ENCODE data around the gene ATP1A3.
A peak's percentile ranks its signal among the peaks of the same experiment; 100 is the strongest.
"Not testable (repeated sequence)": the region's sequence is repeated elsewhere in the genome, so short reads cannot be mapped to it uniquely, and the experiment has no call there.

The ATP1A3 gene

GRCh38 chr19:42010245-42011126 lies 16.5 kb upstream of the ATP1A3 start:
- no peak for DNase-seq

- DNase-seq: no peak
These were observed 12.5 kb upstream of the ATP1A3 start for GRCh38 chr19:42006569-42006968.

DNA sequence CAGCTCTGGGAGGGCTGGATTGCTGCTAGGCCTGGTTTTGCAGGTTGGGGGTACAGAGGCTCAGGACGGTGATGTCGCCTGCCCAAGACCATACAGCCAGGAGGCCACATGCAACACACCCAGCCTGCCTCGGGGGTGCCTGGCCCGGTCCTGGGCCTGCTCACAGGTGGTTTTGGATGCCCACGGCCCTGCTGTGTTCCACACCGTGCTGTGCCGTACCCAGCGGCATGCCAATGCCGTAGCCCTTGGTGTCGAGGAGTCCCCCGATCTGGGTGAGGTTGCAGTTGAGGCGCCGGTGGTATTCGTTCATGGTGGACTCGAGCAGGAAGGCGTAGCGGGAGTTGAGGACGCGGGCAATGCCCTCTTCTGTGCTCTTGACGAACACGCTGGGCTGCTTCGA lies 11.5 kb upstream of the ATP1A3 start:
- no peak for DNase-seq

GRCh38 chr19:42003506-42004294 lies 9.7 kb upstream of the ATP1A3 start:
- DNase-seq: no peak

DNA sequence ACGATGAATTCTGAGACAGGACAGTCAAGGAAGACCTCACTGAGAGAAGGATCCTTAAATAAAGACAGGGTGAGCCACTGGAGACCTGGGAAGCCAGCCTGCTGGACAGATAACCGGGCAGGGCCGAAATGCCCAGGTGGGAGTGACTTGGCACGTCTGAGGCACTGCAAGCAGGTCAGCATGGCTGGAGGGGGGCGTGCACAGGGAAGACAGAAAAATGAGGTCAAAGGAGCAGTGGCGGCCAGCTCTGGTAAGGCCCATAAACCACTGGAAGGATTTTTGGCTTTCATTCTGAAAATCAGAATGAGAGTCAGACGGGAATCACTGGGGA lies 5.8 kb upstream of the ATP1A3 start:
- no peak for DNase-seq

- DNase-seq: no peak
These were observed 5.2 kb upstream of the ATP1A3 start for GRCh38 chr19:41999071-41999877.

DNA sequence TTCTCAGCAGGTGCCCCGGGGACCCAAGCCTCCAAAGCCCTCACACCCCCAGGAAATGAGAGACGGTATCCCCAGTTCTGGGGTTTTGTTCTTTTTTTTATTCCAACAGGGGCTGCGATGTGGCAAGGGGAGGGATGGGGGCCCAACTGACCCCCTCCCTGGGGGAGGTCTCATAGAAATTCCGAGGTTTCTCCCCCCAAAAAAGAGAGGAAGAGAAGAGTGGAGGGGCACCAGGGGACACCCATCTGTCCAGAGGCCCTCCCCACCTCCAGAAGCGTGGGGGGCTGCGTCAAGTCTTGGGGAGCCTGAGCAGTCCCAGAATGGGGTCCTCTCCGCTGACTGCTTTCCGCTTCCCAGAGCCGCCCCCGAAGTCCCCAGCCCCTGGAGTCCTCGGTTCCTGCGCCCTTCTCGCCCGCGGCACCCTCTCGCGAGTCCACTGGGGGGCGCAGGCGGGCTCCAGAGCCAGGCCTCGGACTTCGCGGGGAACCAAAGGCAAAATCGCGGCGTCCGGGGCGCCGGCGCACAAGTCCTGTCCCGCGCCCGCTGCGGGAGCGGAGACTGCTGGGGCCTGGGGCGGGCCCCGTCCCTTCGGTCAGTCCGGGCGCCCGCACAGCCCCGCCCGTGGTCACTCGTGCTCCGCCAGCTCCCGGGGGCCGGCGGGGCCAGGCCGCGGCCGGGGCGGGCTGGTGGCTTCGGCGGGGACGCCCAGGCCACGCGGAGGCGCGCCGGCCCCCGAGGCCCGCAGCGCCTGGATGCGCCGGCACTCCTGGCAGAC lies 4.4 kb upstream of the ATP1A3 start:
- DNase-seq: peak; percentile 41

GRCh38 chr19:41997851-41998229 lies 3.8 kb upstream of the ATP1A3 start:
- DNase-seq: no peak

- peak; percentile 40 for DNase-seq
These were observed 3.3 kb upstream of the ATP1A3 start for GRCh38 chr19:41997121-41997850.

GRCh38 chr19:41995959-41996797 lies 2.1 kb upstream of the ATP1A3 start:
- DNase-seq: no peak

DNA sequence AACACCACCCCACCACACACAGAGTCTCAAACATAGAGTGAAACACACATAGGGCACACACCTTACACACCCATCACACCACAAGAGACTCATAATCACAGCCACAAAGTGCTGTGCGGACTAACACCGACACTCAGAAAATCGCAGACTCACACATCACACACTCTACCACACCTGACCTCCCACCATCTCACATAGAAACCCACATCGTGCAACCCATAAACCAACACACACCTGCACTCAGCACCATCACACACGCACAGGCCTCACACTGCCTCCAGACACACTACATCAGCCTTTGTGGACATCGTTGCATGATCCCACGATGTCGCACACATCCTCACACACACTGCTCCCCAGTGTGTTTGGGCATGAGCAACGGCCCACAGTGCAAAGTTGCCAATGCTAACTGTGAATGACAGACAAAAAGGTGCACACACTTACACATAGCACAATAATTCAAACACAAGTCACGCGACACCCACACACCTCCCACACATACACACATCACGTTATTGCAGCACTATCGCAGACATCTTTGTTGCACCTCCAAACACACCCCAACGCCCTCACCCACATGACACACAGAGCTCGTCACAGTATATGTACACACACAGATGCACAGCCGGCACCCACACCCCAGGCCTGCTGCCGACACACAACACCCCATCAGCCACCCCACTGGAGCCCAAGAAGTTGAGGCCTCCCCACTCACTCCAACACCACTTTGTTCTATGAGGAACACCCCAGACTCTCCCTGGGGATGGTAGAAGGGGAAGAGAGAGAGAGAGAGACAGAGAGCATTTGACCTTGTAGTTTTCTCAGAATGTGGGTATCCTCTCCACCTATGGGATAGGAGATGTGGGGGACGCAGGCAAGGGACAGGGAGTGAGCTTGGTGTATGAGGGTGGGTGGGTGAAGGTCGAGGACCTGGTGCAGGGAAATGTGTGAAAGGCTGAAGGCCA lies 1.2 kb upstream of the ATP1A3 start:
- no peak for DNase-seq

GRCh38 chr19:41994521-41994971 lies 516 bp upstream of the ATP1A3 start:
- no peak for DNase-seq

- not testable (repeated sequence) for DNase-seq
These were observed 2.0 kb downstream of the ATP1A3 start for GRCh38 chr19:41991925-41992569.

DNA sequence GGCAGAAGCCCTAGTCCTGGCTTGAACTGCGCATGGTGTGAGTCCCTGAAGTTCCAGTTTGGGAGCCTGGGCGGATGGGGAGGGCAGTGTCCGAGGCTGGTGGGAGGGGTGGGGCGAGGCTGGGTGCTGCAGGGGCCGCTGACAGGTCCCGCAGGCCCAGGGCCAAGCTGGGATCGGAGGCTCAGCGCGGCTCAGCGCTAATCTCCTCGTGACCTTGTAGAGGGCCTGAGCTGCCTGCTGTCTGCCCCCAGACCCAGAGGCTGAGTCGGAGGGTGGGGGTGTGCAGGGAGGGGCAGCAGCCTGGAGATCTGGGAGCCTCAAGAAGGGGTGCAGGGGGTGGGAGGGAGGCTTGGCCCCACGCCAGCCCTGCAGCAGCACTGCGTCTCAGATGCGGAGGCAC lies 3.0 kb downstream of the ATP1A3 start:
- DNase-seq: no peak

DNA sequence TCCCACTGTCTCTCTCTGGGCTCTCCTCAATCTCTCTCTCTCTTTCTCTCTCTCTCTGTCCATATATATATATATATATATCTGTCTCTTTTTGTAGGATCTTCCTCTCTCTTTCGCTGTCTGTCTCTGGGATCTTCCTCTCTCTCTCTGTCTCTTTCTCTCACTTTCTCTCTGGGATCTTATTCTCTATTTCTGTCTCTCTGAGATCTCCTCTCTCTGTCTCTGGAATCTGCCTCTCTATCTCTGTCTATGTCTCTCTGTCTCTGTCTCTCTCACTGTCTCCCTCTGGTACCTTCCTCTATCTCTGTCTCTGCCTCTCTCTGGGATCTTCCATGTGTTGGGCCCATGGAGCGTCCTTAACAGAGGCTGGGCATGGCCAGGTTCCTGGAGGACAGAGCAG lies 3.4 kb downstream of the ATP1A3 start:
- DNase-seq: no peak

GRCh38 chr19:41990028-41990427 lies 4.0 kb downstream of the ATP1A3 start:
- no peak for DNase-seq

- no peak for DNase-seq
These were observed 5.1 kb downstream of the ATP1A3 start for GRCh38 chr19:41988947-41989346.

GRCh38 chr19:41987141-41987860 lies 6.7 kb downstream of the ATP1A3 start:
- no peak for DNase-seq
